NCI-H1417 (cell line): ENCODE results near the gene HOXB13.
"Not testable (repeated sequence)": the region's sequence is repeated elsewhere in the genome, so short reads cannot be mapped to it uniquely, and the experiment has no call there.

Experiments used
- DNase-seq, 3 experiments: peaks; one replicate each; lab custom pipeline; 2025; lab: John Stamatoyannopoulos, UW

The HOXB13 gene

DNA sequence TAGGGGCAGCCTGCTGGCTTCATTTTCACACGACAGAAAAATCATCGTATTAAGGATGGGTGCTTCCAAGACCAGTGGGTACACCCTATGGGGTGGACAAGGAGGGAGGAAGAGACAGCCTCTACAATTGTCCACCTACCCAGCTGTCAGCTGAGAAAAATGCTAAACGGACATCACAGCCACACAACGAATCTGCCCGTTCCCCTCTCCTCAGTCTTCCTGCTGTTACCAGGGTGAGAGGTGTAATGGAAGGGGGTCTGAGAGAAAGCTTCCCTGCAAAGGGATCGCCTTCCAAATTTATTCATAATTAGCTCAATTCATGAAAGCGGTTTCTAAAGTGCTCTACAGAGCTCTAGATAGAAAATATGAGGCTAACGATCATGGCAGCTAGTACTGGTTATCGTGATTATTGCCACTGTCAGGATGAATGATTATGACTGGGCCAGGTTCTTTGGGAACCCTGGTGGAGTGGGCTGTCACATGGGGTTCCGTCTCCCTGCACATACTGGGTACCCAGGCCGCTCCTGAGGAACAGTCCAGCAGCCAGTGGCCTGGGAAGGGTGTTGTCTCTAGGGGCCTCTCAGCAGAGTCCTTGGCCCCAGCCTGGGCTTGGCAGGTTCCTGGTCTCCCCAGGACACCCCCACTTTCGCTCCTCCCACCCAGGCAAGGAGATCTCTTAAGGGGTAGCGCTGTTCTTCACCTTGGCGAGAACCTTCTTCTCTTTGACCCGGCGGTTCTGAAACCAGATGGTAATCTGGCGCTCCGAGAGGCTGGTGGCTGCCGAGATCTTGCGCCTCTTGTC is 2.2 kb downstream of the HOXB13 start:
- no peak for DNase-seq

GRCh38 chr17:48725288-48726064 is 3.1 kb downstream of the HOXB13 start:
- no peak for DNase-seq

- no peak for DNase-seq
Measured at GRCh38 chr17:48725004-48725287, 3.6 kb downstream of the HOXB13 start.

DNA sequence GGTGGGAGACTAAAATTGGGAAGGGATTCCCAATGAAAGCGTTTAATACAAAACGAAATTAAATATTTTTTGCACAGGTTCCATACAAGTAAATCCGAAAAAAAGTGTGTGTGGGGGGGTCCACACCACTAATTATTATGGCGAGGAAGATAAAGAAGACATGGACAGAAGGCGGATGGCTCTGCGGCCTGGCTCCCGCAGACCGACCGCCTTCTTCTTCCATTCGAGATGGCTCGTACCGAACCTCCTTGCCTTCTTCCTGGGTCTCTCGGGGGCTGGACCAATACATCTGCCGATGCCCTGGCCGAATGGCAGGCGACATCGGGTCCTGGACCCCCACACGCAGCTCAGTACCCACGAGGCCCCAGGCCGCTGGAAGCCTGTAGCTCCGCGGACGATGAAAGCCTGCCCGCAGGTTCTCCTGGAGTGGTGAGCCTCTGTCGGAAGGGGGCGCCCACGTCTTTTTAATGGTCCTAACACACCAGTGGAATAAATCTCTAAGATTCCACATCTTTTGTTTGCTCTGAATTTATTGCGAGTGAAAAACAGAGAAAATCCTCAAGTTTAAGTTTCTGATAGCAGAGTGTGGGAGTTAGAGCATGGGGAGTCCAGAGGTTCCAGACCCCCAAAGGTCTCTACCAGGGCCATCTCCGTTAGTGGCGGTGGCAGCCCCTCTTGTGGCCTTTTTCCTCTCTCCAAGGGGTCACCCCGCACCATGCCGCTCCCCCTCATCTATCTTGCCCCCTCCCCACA is 4.1 kb downstream of the HOXB13 start:
- peak; percentile 4 to 61 (median 13) for DNase-seq

GRCh38 chr17:48723423-48724250 is 4.9 kb downstream of the HOXB13 start:
- no peak for DNase-seq

DNA sequence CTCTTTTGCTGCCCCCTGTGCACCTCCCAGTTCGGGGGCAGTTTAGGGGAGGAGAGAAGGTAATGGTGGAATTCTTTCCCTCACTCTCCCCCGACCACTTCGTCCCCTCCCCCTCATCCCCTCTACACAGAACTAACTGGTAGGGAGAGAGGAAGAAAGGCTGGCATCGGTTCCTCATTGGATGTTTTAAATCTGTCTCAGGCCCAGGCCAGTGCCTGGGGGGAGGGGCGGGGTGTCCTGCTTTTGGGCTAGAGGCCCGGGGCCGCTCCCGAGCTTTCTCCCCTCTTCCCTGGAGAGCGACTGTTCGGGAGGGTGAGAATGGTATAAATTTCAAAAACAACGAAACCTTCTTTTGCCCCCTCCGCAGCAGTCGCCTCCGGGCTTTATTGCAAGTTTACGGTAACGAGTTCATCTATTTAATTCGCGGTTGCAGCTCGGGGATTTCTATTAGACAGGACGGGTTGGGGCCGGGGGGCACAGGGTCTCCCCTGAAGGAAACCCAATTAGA is 5.6 kb downstream of the HOXB13 start, which contains the start of gene PRAC2:
Gene PRAC2, plus strand, starts transcription at position 271 of the 508 bp plus-strand sequence. CDS start 1,226 bp downstream, outside the sequence.
- no peak for DNase-seq

GRCh38 chr17:48722201-48722907 is 6.2 kb downstream of the HOXB13 start, which contains the start of gene PRAC1:
PRAC1 (minus strand) TSS chr17:48722518; CDS start chr17:48722392, 126 bp downstream.
- DNase-seq = no peak

GRCh38 chr17:48721009-48721402 is 7.5 kb downstream of the HOXB13 start:
- no peak for DNase-seq

DNA sequence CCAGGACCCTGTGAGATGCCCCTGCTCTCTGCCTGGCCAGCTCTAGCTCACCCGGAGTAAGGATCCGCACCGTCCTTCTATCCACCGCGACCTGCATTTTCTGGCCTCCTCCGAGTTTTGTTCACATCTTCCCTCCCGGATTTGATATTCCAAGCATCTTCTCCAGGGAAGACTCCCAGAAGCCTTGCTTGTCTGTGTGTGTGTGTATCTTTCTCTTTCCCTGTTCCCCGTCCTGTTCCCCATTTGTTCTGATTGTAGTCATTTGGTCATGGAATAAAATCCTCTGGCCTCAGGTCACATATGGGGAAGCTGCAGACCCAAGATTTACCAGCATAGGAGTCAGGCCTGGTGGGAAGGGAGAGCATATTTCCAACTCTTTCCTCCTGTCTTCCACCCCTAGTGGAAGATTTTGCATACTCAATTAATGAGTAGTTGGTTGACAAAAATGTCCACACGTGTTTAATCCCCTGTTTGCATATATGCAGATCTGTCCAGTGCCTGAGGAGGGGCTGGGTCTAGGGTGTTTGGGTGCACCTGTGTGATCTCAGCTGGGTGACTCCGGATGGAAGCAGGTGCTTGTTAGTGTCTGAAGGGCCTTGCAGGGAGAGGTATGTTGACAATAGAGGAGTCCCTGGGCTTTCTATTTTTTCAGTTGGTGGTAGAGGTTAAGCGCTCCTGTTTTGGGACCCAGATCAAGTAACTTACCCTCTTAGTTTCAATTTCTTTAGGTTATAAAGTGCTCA is 8.1 kb downstream of the HOXB13 start:
- peak in 1 of 3 experiments; percentile 15 for DNase-seq

- DNase-seq = no peak
Measured at GRCh38 chr17:48719642-48720265, 8.8 kb downstream of the HOXB13 start.

GRCh38 chr17:48718761-48719641 is 9.5 kb downstream of the HOXB13 start:
- DNase-seq = no peak

- no peak for DNase-seq
Measured at GRCh38 chr17:48718227-48718760, 10.3 kb downstream of the HOXB13 start.

DNA sequence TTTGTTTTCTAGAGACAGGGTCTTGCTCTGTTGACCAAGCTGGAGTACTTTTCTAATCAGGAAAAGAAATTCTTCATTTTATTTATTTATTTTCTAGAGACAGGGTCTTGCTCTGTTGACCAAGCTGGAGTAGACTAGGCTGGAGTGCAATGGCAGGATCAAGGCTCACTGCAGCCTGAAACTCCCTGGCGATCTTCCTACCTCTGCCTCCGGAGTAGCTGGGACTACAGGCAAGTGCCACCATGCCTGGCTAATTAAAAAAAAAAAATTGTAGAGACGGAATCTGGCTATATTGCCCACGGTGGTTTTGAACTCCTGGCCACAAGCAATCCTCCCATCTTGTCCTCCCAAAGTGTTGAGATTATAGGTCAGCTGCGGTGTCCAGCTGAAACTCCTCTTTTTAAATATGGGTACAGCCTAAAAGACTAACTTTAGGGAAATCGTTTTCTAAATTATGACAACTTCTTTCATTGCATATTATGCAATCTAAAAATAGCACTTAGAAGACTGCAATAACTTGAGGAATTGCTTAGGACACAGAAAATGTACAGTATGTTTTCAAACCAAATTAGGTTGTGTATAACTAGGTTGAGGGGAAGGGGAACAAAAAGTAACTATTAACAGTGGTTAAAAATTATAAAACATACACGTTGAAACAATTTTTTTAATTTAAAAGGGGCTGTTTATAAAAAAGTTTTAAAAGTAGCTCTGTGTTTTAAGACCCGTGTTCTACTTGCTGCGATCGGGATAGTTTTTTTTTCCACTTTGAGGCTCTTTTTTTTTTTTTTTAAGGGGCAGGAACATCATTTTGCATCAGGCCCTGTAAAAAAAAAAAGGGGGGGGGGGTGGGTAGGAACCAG is 11.0 kb downstream of the HOXB13 start:
- DNase-seq = no peak

DNA sequence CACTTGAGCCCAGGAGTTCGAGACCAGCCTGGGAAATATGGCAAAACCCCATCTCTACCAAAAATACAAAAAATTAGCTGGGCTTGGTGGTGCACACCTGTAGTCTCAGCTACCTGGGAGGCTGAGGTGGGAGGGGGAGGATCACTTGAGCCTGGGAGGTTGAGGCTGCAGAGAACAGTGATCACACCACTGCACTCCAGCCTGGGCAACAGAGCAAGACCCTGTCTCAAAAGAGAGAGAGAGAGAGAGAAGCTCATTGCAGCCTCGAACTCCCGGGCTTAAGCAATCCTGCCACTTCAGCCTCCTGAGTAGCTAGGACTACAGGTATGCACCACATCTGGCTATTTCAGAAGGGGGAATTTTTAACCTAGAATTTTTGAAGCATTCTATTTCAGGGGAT is 12.0 kb downstream of the HOXB13 start:
- not testable (repeated sequence) for DNase-seq

GRCh38 chr17:48715496-48716399 is 12.8 kb downstream of the HOXB13 start:
- peak in 1 of 3 experiments; percentile 9 for DNase-seq

- DNase-seq = no peak
Measured at GRCh38 chr17:48711128-48711527, 17.4 kb downstream of the HOXB13 start.
